HG02571 (cell line): ENCODE data around the gene STX1B.

ENCODE experiments used
- ATAC-seq: cut with Tn5 transposase; IDR thresholded peaks from one replicate; pipeline ENCODE4 v1.9.1; 2021; ENCODE audit warnings: mild to moderate bottlenecking, moderate library complexity; ENCODE audit not compliant: unreplicated experiment

Gene STX1B

GRCh38 chr16:30996985-30997724 is 13.3 kb downstream of the STX1B start:
- peak; percentile 60 for ATAC-seq

GRCh38 chr16:30996324-30996984 is 14.0 kb downstream of the STX1B start:
- ATAC-seq, result no peak

GRCh38 chr16:30995927-30996323 is 14.5 kb downstream of the STX1B start:
- no peak for ATAC-seq

- ATAC-seq, result no peak
These were observed 17.3 kb downstream of the STX1B start for GRCh38 chr16:30992931-30993816.

- ATAC-seq, result no peak
These were observed 18.1 kb downstream of the STX1B start for GRCh38 chr16:30992276-30992780.

- no peak for ATAC-seq
These were observed 19.4 kb downstream of the STX1B start for GRCh38 chr16:30991052-30991451.

- ATAC-seq, result no peak
These were observed 20.3 kb downstream of the STX1B start for GRCh38 chr16:30990105-30990504.

GRCh38 chr16:30989469-30990047 is 20.9 kb downstream of the STX1B start:
- no peak for ATAC-seq

GRCh38 chr16:30987581-30988190 is 22.8 kb downstream of the STX1B start:
- no peak for ATAC-seq

GRCh38 chr16:30986129-30986991 is 24.1 kb downstream of the STX1B start:
- ATAC-seq, result no peak

GRCh38 chr16:30985401-30986128 is 24.9 kb downstream of the STX1B start:
- ATAC-seq, result no peak

GRCh38 chr16:30984669-30985400 is 25.6 kb downstream of the STX1B start, which contains the start of gene HSD3B7:
HSD3B7 (plus strand) TSS chr16:30985207; CDS start chr16:30985659, 452 bp downstream.
- ATAC-seq, result no peak

- ATAC-seq, result no peak
These were observed 26.4 kb downstream of the STX1B start for GRCh38 chr16:30983898-30984610.

GRCh38 chr16:30983289-30983889 is 27.0 kb downstream of the STX1B start:
- ATAC-seq, result no peak

- ATAC-seq, result no peak
These were observed 27.7 kb downstream of the STX1B start for GRCh38 chr16:30982548-30983288.

- no peak for ATAC-seq
These were observed 29.5 kb downstream of the STX1B start for GRCh38 chr16:30980959-30981358.
